ENCODE results near the gene KRTAP9-3.
"Not testable (repeated sequence)": the region's sequence is repeated elsewhere in the genome, so short reads cannot be mapped to it uniquely, and the experiment has no call there.

Gene KRTAP9-3, protein sequence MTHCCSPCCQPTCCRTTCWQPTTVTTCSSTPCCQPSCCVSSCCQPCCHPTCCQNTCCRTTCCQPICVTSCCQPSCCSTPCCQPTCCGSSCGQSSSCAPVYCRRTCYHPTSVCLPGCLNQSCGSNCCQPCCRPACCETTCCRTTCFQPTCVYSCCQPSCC

DNA sequence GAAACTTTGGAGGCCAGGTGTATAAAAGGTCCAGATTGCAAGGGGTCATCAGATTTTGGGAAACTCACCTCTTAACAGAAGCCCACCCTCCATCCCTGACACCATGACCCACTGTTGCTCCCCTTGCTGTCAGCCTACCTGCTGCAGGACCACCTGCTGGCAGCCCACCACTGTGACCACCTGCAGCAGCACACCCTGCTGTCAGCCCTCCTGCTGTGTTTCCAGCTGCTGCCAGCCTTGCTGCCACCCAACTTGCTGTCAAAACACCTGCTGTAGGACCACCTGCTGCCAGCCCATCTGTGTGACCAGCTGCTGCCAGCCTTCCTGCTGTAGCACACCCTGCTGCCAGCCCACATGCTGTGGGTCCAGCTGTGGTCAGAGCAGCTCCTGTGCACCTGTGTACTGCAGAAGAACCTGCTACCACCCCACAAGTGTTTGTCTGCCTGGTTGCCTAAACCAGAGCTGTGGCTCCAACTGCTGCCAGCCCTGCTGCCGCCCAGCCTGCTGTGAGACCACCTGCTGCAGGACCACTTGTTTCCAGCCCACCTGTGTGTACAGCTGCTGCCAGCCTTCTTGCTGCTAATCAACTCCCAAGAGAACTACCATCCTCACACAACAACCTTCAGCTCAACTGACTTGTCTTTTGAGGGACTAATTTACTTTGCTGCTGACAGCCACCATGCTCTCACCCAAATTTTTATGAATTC, at the start of gene KRTAP9-3:
Gene KRTAP9-3 (plus strand): TSS at position 51 of the 707 bp plus-strand sequence. CDS start 53 bp downstream, at position 104.
- peaks cover 39% of the 10 kb centered on the region for H3K27me3 Mint-ChIP-seq (ENCODE audit: low read depth)
- not testable (repeated sequence) for H3K9me3 Mint-ChIP-seq; H3K36me3 Mint-ChIP-seq (ENCODE audit: low read depth)

DNA sequence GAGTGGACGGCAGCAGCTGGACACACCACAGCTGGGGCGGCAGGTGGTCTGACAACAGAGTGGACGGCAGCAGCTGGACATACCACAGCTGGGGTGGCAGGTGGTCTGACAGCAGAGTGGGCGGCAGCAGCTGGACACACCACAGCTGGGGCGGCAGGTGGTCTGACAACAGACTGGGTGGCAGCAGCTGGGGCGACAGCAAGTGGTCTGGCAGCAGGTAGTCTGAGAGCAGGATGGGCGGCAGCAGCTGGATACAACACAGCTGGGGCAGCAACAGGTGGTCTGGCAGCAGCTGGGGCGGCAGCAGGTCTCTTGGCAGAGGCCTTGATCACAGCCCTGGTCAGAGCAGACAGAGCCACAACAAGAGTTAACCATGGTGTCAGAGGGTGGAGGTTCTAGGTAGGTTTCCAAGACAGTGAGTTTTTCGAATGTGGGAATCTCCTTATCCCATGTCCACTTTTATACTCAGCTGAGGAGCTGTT, 47.7 kb upstream of the KRTAP9-3 start, which contains the start of gene KRTAP4-1:
Gene KRTAP4-1 (minus strand): TSS at position 432 of the 482 bp plus-strand sequence. CDS start 57 bp downstream, at position 375.
- Mint-ChIP-seq H3K9me3 (peaks cover 7% of the 10 kb centered on the region), H3K27me3 (ENCODE audit: low read depth) (peaks cover 15% of the 10 kb centered on the region), H3K4me3 (no peak within 1 kb of the TSS), H3K4me1 (no peaks in the 10 kb centered on the region), H3K36me3 (ENCODE audit: low read depth) (no peaks in the 10 kb centered on the region), H3K27ac (no peak within 1 kb of the TSS)
- TF ChIP-seq, protein P1, sequence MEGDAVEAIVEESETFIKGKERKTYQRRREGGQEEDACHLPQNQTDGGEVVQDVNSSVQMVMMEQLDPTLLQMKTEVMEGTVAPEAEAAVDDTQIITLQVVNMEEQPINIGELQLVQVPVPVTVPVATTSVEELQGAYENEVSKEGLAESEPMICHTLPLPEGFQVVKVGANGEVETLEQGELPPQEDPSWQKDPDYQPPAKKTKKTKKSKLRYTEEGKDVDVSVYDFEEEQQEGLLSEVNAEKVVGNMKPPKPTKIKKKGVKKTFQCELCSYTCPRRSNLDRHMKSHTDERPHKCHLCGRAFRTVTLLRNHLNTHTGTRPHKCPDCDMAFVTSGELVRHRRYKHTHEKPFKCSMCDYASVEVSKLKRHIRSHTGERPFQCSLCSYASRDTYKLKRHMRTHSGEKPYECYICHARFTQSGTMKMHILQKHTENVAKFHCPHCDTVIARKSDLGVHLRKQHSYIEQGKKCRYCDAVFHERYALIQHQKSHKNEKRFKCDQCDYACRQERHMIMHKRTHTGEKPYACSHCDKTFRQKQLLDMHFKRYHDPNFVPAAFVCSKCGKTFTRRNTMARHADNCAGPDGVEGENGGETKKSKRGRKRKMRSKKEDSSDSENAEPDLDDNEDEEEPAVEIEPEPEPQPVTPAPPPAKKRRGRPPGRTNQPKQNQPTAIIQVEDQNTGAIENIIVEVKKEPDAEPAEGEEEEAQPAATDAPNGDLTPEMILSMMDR (IDR thresholded peaks at IDR 0.05; ENCODE audit: unreplicated experiment in 3 of 3): no peak

More for the DNA sequence above, at the start of gene KRTAP9-3:
- not testable (repeated sequence) for H3K4me1 Mint-ChIP-seq, H3K27ac Mint-ChIP-seq, H3K4me3 Mint-ChIP-seq

DNA sequence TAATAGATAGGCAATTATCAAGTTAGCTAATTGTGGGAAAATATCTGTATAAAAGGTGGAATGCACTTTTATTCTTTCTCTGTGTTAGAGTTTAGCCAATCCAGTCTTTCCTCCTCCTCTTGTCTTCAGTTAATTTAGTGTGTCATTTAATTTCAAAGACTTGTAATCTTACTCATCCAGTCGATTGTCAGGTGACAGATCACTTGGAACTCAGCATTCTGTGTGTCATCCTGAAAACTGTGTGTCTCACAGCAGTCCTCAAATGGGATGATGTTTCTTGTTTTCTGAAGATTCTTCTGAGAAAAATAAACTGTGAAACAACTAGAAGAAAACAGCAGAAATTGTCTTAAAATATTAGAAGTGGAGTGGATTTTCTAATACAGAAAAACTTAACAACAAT, 47.2 kb upstream of the KRTAP9-3 start:
- H3K9me3 Mint-ChIP-seq: peaks cover 7% of the 10 kb centered on the region
- H3K27me3 Mint-ChIP-seq (ENCODE audit: low read depth): peaks cover 15% of the 10 kb centered on the region
- H3K4me1 Mint-ChIP-seq: no peaks in the 10 kb centered on the region
- no peaks in the 10 kb centered on the region for H3K36me3 Mint-ChIP-seq (ENCODE audit: low read depth)
- H3K4me3 Mint-ChIP-seq: no peak overlapping the region
- TF ChIP-seq, protein P1 (IDR thresholded peaks at IDR 0.05; ENCODE audit: unreplicated experiment in 3 of 3): no peak
- H3K27ac Mint-ChIP-seq: no peak overlapping the region

DNA sequence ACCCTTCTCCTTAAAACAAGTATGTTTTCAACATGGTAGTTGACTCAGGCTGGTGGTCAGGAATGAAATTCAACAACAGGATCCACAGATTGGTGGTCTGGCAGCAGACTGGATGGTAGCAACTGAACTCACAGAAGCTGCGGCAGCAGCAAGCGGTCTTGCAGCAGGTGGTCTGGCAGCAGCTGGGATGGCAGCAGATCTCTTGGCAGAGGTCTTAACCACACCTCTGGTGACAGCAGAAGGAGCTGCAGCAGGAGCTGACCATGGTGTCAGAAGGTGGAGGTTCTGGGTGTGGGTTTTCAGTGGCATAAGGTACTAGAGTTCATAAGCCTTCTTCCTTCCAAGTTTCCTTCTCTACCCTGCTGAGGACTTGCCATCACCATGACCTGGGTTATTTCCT, 45.4 kb upstream of the KRTAP9-3 start:
- Mint-ChIP-seq H3K36me3 (ENCODE audit: low read depth) (no peaks in the 10 kb centered on the region), H3K27me3 (ENCODE audit: low read depth) (peaks cover 19% of the 10 kb centered on the region), H3K9me3 (peaks cover 7% of the 10 kb centered on the region), H3K4me3 (no peak overlapping the region), H3K4me1 (no peaks in the 10 kb centered on the region), H3K27ac (no peak overlapping the region)
- TF ChIP-seq, protein P1 (IDR thresholded peaks at IDR 0.05; ENCODE audit: unreplicated experiment in 3 of 3): no peak

DNA sequence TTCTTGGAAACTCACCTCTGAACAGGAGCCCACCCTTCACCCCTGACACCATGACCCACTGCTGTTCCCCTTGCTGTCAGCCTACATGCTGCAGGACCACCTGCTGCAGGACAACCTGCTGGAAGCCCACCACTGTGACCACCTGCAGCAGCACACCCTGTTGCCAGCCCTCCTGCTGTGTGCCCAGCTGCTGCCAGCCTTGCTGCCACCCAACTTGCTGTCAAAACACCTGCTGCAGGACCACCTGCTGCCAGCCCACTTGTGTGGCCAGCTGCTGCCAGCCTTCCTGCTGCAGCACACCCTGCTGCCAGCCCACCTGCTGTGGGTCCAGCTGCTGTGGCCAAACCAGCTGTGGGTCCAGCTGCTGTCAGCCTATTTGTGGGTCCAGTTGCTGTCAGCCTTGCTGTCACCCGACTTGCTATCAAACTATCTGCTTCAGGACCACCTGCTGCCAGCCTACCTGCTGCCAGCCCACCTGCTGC, 42.4 kb upstream of the KRTAP9-3 start, which contains the start of gene KRTAP9-1:
Gene KRTAP9-1 (plus strand): TSS at position 51 of the 482 bp plus-strand sequence. CDS start 0 bp downstream, at position 51.
- H3K36me3 Mint-ChIP-seq (ENCODE audit: low read depth); H3K4me1 Mint-ChIP-seq; H3K4me3 Mint-ChIP-seq; H3K9me3 Mint-ChIP-seq; H3K27ac Mint-ChIP-seq: not testable (repeated sequence)
- H3K27me3 Mint-ChIP-seq (ENCODE audit: low read depth): peaks cover 13% of the 10 kb centered on the region

DNA sequence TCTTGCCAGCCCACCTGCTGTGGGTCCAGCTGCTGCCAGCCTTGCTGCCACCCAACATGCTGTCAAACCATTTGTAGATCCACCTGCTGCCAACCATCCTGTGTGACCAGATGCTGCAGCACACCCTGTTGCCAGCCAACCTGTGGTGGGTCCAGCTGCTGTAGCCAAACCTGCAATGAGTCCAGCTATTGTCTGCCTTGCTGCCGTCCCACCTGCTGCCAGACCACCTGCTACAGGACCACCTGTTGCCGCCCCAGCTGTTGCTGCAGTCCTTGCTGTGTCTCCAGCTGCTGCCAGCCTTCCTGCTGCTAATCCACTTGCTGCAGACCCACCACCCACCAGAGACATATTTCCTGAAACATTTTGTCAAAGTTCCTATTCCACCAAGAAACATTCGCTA, 41.9 kb upstream of the KRTAP9-3 start:
- Mint-ChIP-seq H3K4me3 (no peak overlapping the region), H3K27ac (no peak overlapping the region), H3K4me1 (no peaks in the 10 kb centered on the region), H3K36me3 (ENCODE audit: low read depth) (no peaks in the 10 kb centered on the region), H3K9me3 (peaks cover 2% of the 10 kb centered on the region), H3K27me3 (ENCODE audit: low read depth) (peaks cover 13% of the 10 kb centered on the region)
- TF ChIP-seq, protein P1 (IDR thresholded peaks at IDR 0.05; ENCODE audit: unreplicated experiment in 3 of 3): no peak
